ENCODE data around the gene FAM228B. TPM values are rescaled to one million over a fixed set of nuclear protein-coding genes. Genes with fewer than 3 reads are reported as not detected.

FAM228B gene
- total RNA-seq, 2 experiments from 2014 or later, result 3.8 to 9.6 TPM

DNA sequence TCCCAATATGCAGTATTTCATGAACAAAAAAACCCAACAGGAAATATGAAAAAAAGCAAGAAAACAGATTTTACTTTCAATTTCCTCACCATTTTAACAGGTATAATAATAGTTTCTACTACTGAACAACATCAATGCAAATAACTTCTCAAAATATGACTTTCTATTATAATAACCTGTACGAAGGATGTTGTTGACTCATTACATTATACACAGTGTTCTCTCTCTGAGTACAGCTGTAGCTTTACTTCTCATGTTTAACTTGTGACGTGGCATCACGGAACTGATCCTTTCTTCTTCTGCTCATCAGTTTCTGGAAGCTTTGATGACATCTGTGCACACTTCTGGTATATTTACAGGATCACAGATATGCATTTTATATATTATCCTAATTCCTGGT, 91.6 kb downstream of the FAM228B start:
- H3K4me1 ChIP-seq (ENCODE audit: insufficient read depth, low read length, poor library complexity, severe bottlenecking), result peaks cover 22% of the 10 kb centered on the region
- BruUV-seq (replicated peaks), result TSS peak; percentile 50
- no peaks in the 10 kb centered on the region for H3K79me2 ChIP-seq (ENCODE audit: insufficient read depth, low read depth, low read length)
- no peaks in the 10 kb centered on the region for H3K9me2 ChIP-seq (ENCODE audit: insufficient read depth, low read length)
- no peak for TF ChIP-seq EZH2phosphoT487 (IDR thresholded peaks at IDR 0.05; ENCODE audit: borderline replicate concordance, low read depth, low read length)
- TF ChIP-seq, protein P1, sequence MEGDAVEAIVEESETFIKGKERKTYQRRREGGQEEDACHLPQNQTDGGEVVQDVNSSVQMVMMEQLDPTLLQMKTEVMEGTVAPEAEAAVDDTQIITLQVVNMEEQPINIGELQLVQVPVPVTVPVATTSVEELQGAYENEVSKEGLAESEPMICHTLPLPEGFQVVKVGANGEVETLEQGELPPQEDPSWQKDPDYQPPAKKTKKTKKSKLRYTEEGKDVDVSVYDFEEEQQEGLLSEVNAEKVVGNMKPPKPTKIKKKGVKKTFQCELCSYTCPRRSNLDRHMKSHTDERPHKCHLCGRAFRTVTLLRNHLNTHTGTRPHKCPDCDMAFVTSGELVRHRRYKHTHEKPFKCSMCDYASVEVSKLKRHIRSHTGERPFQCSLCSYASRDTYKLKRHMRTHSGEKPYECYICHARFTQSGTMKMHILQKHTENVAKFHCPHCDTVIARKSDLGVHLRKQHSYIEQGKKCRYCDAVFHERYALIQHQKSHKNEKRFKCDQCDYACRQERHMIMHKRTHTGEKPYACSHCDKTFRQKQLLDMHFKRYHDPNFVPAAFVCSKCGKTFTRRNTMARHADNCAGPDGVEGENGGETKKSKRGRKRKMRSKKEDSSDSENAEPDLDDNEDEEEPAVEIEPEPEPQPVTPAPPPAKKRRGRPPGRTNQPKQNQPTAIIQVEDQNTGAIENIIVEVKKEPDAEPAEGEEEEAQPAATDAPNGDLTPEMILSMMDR (conservative IDR thresholded peaks at IDR 0.05; ENCODE audit: low read length), result no peak
- intact Hi-C loops (cut with micrococcal nuclease; ENCODE audit: unreplicated experiment), result no loop called here
- ChIA-PET CTCF (ENCODE audit: unreplicated experiment) (no interaction called here), POLR2A (interaction anchor here (0.5 to 2.1 kb wide), 6 partner anchors 8 to 146 kb away, joined by 3 to 10 read pairs (median 4); partner anchors contain the start of gene ITSN2)
- peak; percentile 57 for DNase-seq (ENCODE audit: low spot score)
- H3K36me3 ChIP-seq (ENCODE audit: insufficient read depth, low read length), result peaks cover 9% of the 10 kb centered on the region
- H3K27ac ChIP-seq (ENCODE audit: low read depth, low read length, poor library complexity, severe bottlenecking), result no peak overlapping the region
- peak overlapping the region; percentile 7 for H3K4me3 ChIP-seq (ENCODE audit: low read depth, low read length, poor library complexity, severe bottlenecking)
- no peaks in the 10 kb centered on the region for H3K9me3 ChIP-seq (ENCODE audit: low read length)
- H3K4me2 ChIP-seq (ENCODE audit: low read length), result peak overlapping the region; percentile 42
- H4K20me1 ChIP-seq (ENCODE audit: insufficient read depth, low read length), result no peaks in the 10 kb centered on the region
- peak overlapping the region; percentile 27; the same call in 1 of the 2 replicates for H2AFZ ChIP-seq (ENCODE audit: low read length)

Other genes starting within 250 kb of the FAM228B start
- 7.8 and 9.4 TPM in 2 replicates for gene ATAD2B, start 196.3 kb upstream of the FAM228B start, total RNA-seq (2014; rRNA removed; shearing (Covaris generic))
- 19.4 and 21.7 TPM in 2 replicates for gene ATAD2B, start 196.3 kb upstream of the FAM228B start, total RNA-seq (2022)
- gene UBXN2A, start 183.0 kb upstream of the FAM228B start, total RNA-seq (2014; rRNA removed; shearing (Covaris generic)), result 10.0 and 11.3 TPM in 2 replicates
- 15.4 and 16.2 TPM in 2 replicates for gene UBXN2A, start 183.0 kb upstream of the FAM228B start, total RNA-seq (2022)
- 0.09 TPM in 1 of 2 replicates, not detected in the other for gene MFSD2B, start 113.4 kb upstream of the FAM228B start, total RNA-seq (2014; rRNA removed; shearing (Covaris generic))
- gene MFSD2B, start 113.4 kb upstream of the FAM228B start, total RNA-seq (2022), result 0.39 and 1.0 TPM in 2 replicates
- 10.9 and 13.9 TPM in 2 replicates for gene WDCP, start 76.1 kb upstream of the FAM228B start, total RNA-seq (2014; rRNA removed; shearing (Covaris generic))
- 21.0 and 22.8 TPM in 2 replicates for gene WDCP, start 76.1 kb upstream of the FAM228B start, total RNA-seq (2022)
- gene FKBP1B, start 73.7 kb upstream of the FAM228B start, total RNA-seq (2014; rRNA removed; shearing (Covaris generic)), result 1.5 and 3.2 TPM in 2 replicates
- 1.5 and 1.6 TPM in 2 replicates for gene FKBP1B, start 73.7 kb upstream of the FAM228B start, total RNA-seq (2022)
- gene SF3B6, start 47.1 kb upstream of the FAM228B start, total RNA-seq (2014; rRNA removed; shearing (Covaris generic)), result 136 and 143 TPM in 2 replicates
- gene SF3B6, start 47.1 kb upstream of the FAM228B start, total RNA-seq (2022), result 108 and 112 TPM in 2 replicates
- gene TP53I3, start 38.6 kb upstream of the FAM228B start, total RNA-seq (2014; rRNA removed; shearing (Covaris generic)), result 0.36 and 0.38 TPM in 2 replicates
- gene TP53I3, start 38.6 kb upstream of the FAM228B start, total RNA-seq (2022), result 0.82 and 1.1 TPM in 2 replicates
- not detected in 2 replicates for gene PFN4, start 135 bp upstream of the FAM228B start, total RNA-seq (2014; rRNA removed; shearing (Covaris generic))
- gene PFN4, start 135 bp upstream of the FAM228B start, total RNA-seq (2022), result not detected in 2 replicates
- gene FAM228A, start 51.6 kb downstream of the FAM228B start, total RNA-seq (2014; rRNA removed; shearing (Covaris generic)), result 0.25 and 0.49 TPM in 2 replicates
- gene FAM228A, start 51.6 kb downstream of the FAM228B start, total RNA-seq (2022), result 0.31 and 0.46 TPM in 2 replicates
- gene ITSN2, start 237.1 kb downstream of the FAM228B start, total RNA-seq (2014; rRNA removed; shearing (Covaris generic)), result 25.4 and 28.8 TPM in 2 replicates
- gene ITSN2, start 237.1 kb downstream of the FAM228B start, total RNA-seq (2022), result 64.2 and 65.7 TPM in 2 replicates

Measured in OCI-LY7 (cell line).